ENCODE measurements around the gene ANKRD40. TPM values are rescaled to one million over a fixed set of nuclear protein-coding genes. Genes with fewer than 3 reads are reported as not detected.

Gene ANKRD40
- total and polyA plus RNA-seq, 2 donors (not counting 3 experiments of a cell fraction or from before 2014, with no cell fraction given), result 24.5 to 56.0 TPM

DNA sequence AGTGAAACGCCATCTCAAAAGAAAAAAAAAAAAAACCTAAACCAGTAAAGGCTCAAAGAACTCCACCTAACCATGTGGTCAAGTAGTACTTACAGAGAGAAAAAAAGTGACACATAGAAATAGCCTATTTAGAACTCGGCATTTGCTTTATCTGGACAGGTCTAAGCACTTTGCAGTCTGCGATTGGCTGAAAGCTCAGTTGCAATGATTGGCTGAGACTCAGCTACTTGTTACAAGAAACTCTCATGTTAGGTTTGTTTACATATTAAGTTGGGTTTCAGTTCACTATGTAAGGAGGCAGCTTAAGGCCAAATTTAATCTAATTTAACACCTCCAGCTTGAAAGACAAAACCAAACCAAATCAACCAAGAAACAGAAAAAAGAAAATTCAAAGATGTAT is 54.0 kb downstream of the ANKRD40 start:
- Histone ChIP-seq H3K4me3 (replicated peaks in 1 of 3; ENCODE audit: insufficient read depth in 1 of 3, low read depth in 1 of 3, low read length in 3 of 3) (no peak overlapping the region), H3K4me1 (ENCODE audit: control insufficient read depth, extremely low read depth, insufficient read depth, low read length) (no peaks in the 10 kb centered on the region), H3K79me2 (ENCODE audit: control insufficient read depth, insufficient read depth, low read length) (no peaks in the 10 kb centered on the region), H2AFZ (ENCODE audit: low read depth, low read length) (no peak overlapping the region), H3K9ac (replicated peaks; ENCODE audit: extremely low read depth, insufficient read depth, low read length) (no peak overlapping the region), H3K9me3 (replicated peaks; ENCODE audit: control insufficient read depth, insufficient read depth, low read length) (no peaks in the 10 kb centered on the region), H3K4me2 (ENCODE audit: insufficient read depth, low read length) (no peak overlapping the region), H3K27me3 (ENCODE audit: control insufficient read depth in 2 of 2, insufficient read depth in 2 of 2, low read length in 2 of 2) (no peaks in the 10 kb centered on the region), H4K20me1 (replicated peaks; ENCODE audit: control insufficient read depth, extremely low read depth, insufficient read depth, low read length) (no peaks in the 10 kb centered on the region), H3K36me3 (ENCODE audit: control insufficient read depth in 2 of 2, extremely low read depth in 1 of 2, insufficient read depth in 2 of 2, low read length in 2 of 2) (no peaks in the 10 kb centered on the region), H3K27ac (ENCODE audit: insufficient read depth, low read depth, low read length) (no peak overlapping the region), H3K9me1 (replicated peaks; ENCODE audit: control insufficient read depth, extremely low read depth, insufficient read depth, low read length) (no peaks in the 10 kb centered on the region)
- CTCF ChIA-PET, result interaction anchor here (0.6 to 1.4 kb wide), 3 partner anchors 15 to 40 kb away, joined by 4 to 5 read pairs (median 4); no protein-coding TSS in a partner anchor
- no peak for TF ChIP-seq POLR2AphosphoS5 (IDR thresholded peaks at IDR 0.05; ENCODE audit: insufficient read depth, low read depth, low read length)
- TF ChIP-seq, protein P1, sequence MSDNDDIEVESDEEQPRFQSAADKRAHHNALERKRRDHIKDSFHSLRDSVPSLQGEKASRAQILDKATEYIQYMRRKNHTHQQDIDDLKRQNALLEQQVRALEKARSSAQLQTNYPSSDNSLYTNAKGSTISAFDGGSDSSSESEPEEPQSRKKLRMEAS (IDR thresholded peaks at IDR 0.05; ENCODE audit: insufficient read depth, insufficient read length), result no peak
- TF ChIP-seq JUN (IDR thresholded peaks at IDR 0.05; ENCODE audit: borderline replicate concordance, insufficient read depth, insufficient read length, low read depth), result no peak
- TF ChIP-seq POLR2A (IDR thresholded peaks at IDR 0.05; ENCODE audit: low read depth, low read length), result no peak
- no peak for TF ChIP-seq FOS (IDR thresholded peaks at IDR 0.05; ENCODE audit: borderline replicate concordance, insufficient read depth, low read length)
- TF ChIP-seq, protein P2, sequence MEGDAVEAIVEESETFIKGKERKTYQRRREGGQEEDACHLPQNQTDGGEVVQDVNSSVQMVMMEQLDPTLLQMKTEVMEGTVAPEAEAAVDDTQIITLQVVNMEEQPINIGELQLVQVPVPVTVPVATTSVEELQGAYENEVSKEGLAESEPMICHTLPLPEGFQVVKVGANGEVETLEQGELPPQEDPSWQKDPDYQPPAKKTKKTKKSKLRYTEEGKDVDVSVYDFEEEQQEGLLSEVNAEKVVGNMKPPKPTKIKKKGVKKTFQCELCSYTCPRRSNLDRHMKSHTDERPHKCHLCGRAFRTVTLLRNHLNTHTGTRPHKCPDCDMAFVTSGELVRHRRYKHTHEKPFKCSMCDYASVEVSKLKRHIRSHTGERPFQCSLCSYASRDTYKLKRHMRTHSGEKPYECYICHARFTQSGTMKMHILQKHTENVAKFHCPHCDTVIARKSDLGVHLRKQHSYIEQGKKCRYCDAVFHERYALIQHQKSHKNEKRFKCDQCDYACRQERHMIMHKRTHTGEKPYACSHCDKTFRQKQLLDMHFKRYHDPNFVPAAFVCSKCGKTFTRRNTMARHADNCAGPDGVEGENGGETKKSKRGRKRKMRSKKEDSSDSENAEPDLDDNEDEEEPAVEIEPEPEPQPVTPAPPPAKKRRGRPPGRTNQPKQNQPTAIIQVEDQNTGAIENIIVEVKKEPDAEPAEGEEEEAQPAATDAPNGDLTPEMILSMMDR (IDR thresholded peaks at IDR 0.05; ENCODE audit: extremely low read depth in 1 of 2, insufficient read depth in 1 of 2, low read depth in 1 of 2, low read length in 2 of 2), result no peak
- TF ChIP-seq EZH2 (IDR thresholded peaks at IDR 0.05; ENCODE audit: borderline replicate concordance, low read depth, low read length, severe bottlenecking), result no peak
- no peak for TF ChIP-seq MYC (IDR thresholded peaks at IDR 0.05; ENCODE audit: low read depth, low read length)
- no peak for TF ChIP-seq GATA2 (IDR thresholded peaks at IDR 0.05; ENCODE audit: insufficient read depth, insufficient read length, low read depth, low read length)
- FAIRE-seq (no peak), DNase-seq (ENCODE audit: low read depth, low spot score) (no peak)
- dilution Hi-C loops (cut with MboI; ENCODE audit: extremely low pct_ligation_motif_present, low sequenced_read_pairs), result no loop called here
- BruUV-seq (replicated peaks), result no TSS peak
- intact Hi-C loops (cut with micrococcal nuclease), result no loop called here
- POLR2A ChIA-PET, result no interaction called here
